OCI-LY7 (cell line): ENCODE data around the gene SLC9A9. TPM values are rescaled to one million over a fixed set of nuclear protein-coding genes. Genes with fewer than 3 reads are reported as not detected.

Source experiments
- BruUV-seq: library from RNA; stranded (reverse); fragments of 400-500 nt; replicated peaks from 2 replicates; lab custom pipeline; 2021; lab: Mats Ljungman, UMichigan
- CTCF ChIA-PET: fragments of 300-600 bp; sonication (Branson Sonifier 250); formaldehyde crosslinking; loops from one replicate; lab custom pipeline; 2022; ENCODE audit warnings: antibody characterized with exemption; ENCODE audit not compliant: unreplicated experiment; lab: Charles Lee
- POLR2A ChIA-PET: fragments of 300-600 bp; sonication (Branson Sonifier 250); formaldehyde crosslinking; loops from one replicate; lab custom pipeline; 2022; ENCODE audit warnings: antibody characterized with exemption; lab: Charles Lee
- DNase-seq: peaks from one replicate; pipeline ENCODE4 v3.0.0-alpha.2; 2015; ENCODE audit warnings: low spot score
- H2AFZ ChIP-seq: fragments of 200-600 bp; sonication (generic), shearing (Covaris generic); 2 replicates; pipeline ENCODE4 v1.6.1; 2014; ENCODE audit warnings: mild to moderate bottlenecking, antibody characterized with exemption, low read length, moderate library complexity
- H3K27ac ChIP-seq: fragments of 200-600 bp; sonication (generic); 2 replicates; pipeline ENCODE4 v1.5.1; 2014; ENCODE audit warnings: mixed run types, low read depth, mild to moderate bottlenecking, moderate library complexity, low read length, inconsistent platforms; ENCODE audit not compliant: poor library complexity, severe bottlenecking
- H3K36me3 ChIP-seq: fragments of 200-600 bp; sonication (generic); 2 replicates; pipeline ENCODE4 v1.6.1; 2014; ENCODE audit warnings: mild to moderate bottlenecking, antibody characterized with exemption, low read length, moderate library complexity, mixed read lengths; ENCODE audit not compliant: insufficient read depth
- H3K4me1 ChIP-seq: fragments of 200-600 bp; sonication (generic); 2 replicates; pipeline ENCODE4 v1.5.1; 2014; ENCODE audit warnings: mild to moderate bottlenecking, low read length; ENCODE audit not compliant: insufficient read depth, poor library complexity, severe bottlenecking
- H3K4me2 ChIP-seq: fragments of 200-600 bp; sonication (generic); 2 replicates; pipeline ENCODE4 v1.6.1; 2014; ENCODE audit warnings: mild to moderate bottlenecking, low read length
- H3K4me3 ChIP-seq: fragments of 200-600 bp; sonication (generic); 2 replicates; pipeline ENCODE4 v1.5.1; 2014; ENCODE audit warnings: mild to moderate bottlenecking, low read depth, low read length; ENCODE audit not compliant: poor library complexity, severe bottlenecking
- H3K79me2 ChIP-seq: fragments of 200-600 bp; sonication (generic); 2 replicates; pipeline ENCODE4 v1.6.1; 2016; ENCODE audit warnings: low read depth, mild to moderate bottlenecking, low read length, moderate library complexity, mixed read lengths; ENCODE audit not compliant: insufficient read depth
- H3K9me2 ChIP-seq: fragments of 200-600 bp; sonication (generic); 2 replicates; pipeline ENCODE4 v1.6.1; 2016; ENCODE audit warnings: mild to moderate bottlenecking, low read length, mixed read lengths; ENCODE audit not compliant: insufficient read depth
- H3K9me3 ChIP-seq: fragments of 200-600 bp; sonication (generic); 2 replicates; pipeline ENCODE4 v1.6.1; 2014; ENCODE audit warnings: mild to moderate bottlenecking, mixed run types, low read length, mixed read lengths
- H4K20me1 ChIP-seq: fragments of 200-600 bp; sonication (generic); 2 replicates; pipeline ENCODE4 v1.6.1; 2014; ENCODE audit warnings: mild to moderate bottlenecking, antibody characterized with exemption, low read length, moderate library complexity, mixed read lengths; ENCODE audit not compliant: insufficient read depth
- CTCF ChIP-seq: fragments of 200-600 bp; sonication (generic); conservative IDR thresholded peaks from 2 replicates; pipeline ENCODE4 v1.5.1; 2014; ENCODE audit warnings: mild to moderate bottlenecking, antibody characterized with exemption, low read length, moderate library complexity, mixed read lengths
- EZH2phosphoT487 ChIP-seq: fragments of 200-600 bp; sonication (generic); IDR thresholded peaks from 2 replicates; pipeline ENCODE4 v1.6.1; 2018; ENCODE audit warnings: low read depth, borderline replicate concordance, mild to moderate bottlenecking, mixed run types, antibody characterized with exemption, low read length, moderate library complexity, mixed read lengths
- intact Hi-C: fragments of 100-400 bp; cut with micrococcal nuclease; formaldehyde crosslinking; loops from one replicate; pipeline ENCODE4 v1.10.0; 2022; ENCODE audit not compliant: unreplicated experiment
- total RNA-seq, 2 experiments: library from RNA; depleted of rRNA in 1 of 2; stranded (reverse); fragments of >200 nt in 1 of 2; shearing (Covaris generic) in 1 of 2; gene quantifications; 2 replicates each; pipeline ENCODE4 v1.2.3, GENCODE V29; 2014 to 2022

The SLC9A9 gene
- total RNA-seq, 2 experiments from 2014 or later: 9.3 to 14.8 TPM

- BruUV-seq: no TSS peak
- H3K27ac ChIP-seq: no peak overlapping the region
- 0 out of 2 replicates have a peak, but pooled peaks cover 5% of the 10 kb centered on the region for H3K9me3 ChIP-seq
- H3K9me2 ChIP-seq: no peaks in the 10 kb centered on the region
- H3K36me3 ChIP-seq: no peaks in the 10 kb centered on the region
- no peaks in the 10 kb centered on the region for H4K20me1 ChIP-seq
- H3K79me2 ChIP-seq: no peaks in the 10 kb centered on the region
- TF ChIP-seq EZH2phosphoT487 (no peak), CTCF (no peak)
- CTCF ChIA-PET: no interaction called here
- H2AFZ ChIP-seq: no peak overlapping the region
- peaks cover 11% of the 10 kb centered on the region for H3K4me1 ChIP-seq
- DNase-seq: no peak
- intact Hi-C loops: loop anchor here (10.0 kb wide), 1 partner anchor 439 kb away; no protein-coding TSS in a partner anchor
- H3K4me2 ChIP-seq: no peak overlapping the region
- POLR2A ChIA-PET: interaction anchor here (0.7 to 1.2 kb wide), 2 partner anchors 11 to 78 kb away, joined by 4 to 7 read pairs; no protein-coding TSS in a partner anchor
- no peak overlapping the region for H3K4me3 ChIP-seq
Measured at GRCh38 chr3:143235614-143236204, 612.6 kb downstream of the SLC9A9 start.

- intact Hi-C loops: loop anchor here (10.0 kb wide), 1 partner anchor 440 kb away; no protein-coding TSS in a partner anchor
- Histone ChIP-seq H3K36me3 (no peaks in the 10 kb centered on the region), H4K20me1 (no peaks in the 10 kb centered on the region), H3K27ac (no peak overlapping the region), H3K9me2 (no peaks in the 10 kb centered on the region), H3K4me2 (no peak overlapping the region), H3K4me3 (no peak overlapping the region), H2AFZ (no peak overlapping the region), H3K4me1 (peaks cover 11% of the 10 kb centered on the region), H3K79me2 (no peaks in the 10 kb centered on the region), H3K9me3 (0 out of 2 replicates have a peak, but pooled peaks cover 5% of the 10 kb centered on the region)
- DNase-seq: no peak
- POLR2A ChIA-PET: interaction anchor here (0.7 kb wide), 1 partner anchor 266 kb away, joined by 3 read pairs; no protein-coding TSS in a partner anchor
- BruUV-seq: no TSS peak
- CTCF ChIA-PET: no interaction called here
- TF ChIP-seq CTCF (no peak), EZH2phosphoT487 (no peak)
Measured at GRCh38 chr3:143234526-143234925, 613.7 kb downstream of the SLC9A9 start.

GRCh38 chr3:143232981-143233380 is 615.3 kb downstream of the SLC9A9 start:
- H4K20me1 ChIP-seq: no peaks in the 10 kb centered on the region
- no peak overlapping the region for H3K4me3 ChIP-seq
- no peak overlapping the region for H2AFZ ChIP-seq
- no peaks in the 10 kb centered on the region for H3K36me3 ChIP-seq
- no peak for TF ChIP-seq EZH2phosphoT487
- no peak for TF ChIP-seq CTCF
- DNase-seq: no peak
- intact Hi-C loops: loop anchor here (10.0 kb wide), 1 partner anchor 442 kb away; no protein-coding TSS in a partner anchor
- BruUV-seq: no TSS peak
- CTCF ChIA-PET: no interaction called here
- no peak overlapping the region for H3K27ac ChIP-seq
- H3K9me2 ChIP-seq: no peaks in the 10 kb centered on the region
- H3K9me3 ChIP-seq: 0 out of 2 replicates have a peak, but pooled peaks cover 5% of the 10 kb centered on the region
- H3K79me2 ChIP-seq: no peaks in the 10 kb centered on the region
- H3K4me2 ChIP-seq: no peak overlapping the region
- POLR2A ChIA-PET: interaction anchor here (0.6 kb wide), 1 partner anchor 219 kb away, joined by 7 read pairs; no protein-coding TSS in a partner anchor
- peaks cover 11% of the 10 kb centered on the region for H3K4me1 ChIP-seq
